ENCODE data around the gene XIST.
"Not testable (repeated sequence)": the region's sequence is repeated elsewhere in the genome, so short reads cannot be mapped to it uniquely, and the experiment has no call there.

DNA sequence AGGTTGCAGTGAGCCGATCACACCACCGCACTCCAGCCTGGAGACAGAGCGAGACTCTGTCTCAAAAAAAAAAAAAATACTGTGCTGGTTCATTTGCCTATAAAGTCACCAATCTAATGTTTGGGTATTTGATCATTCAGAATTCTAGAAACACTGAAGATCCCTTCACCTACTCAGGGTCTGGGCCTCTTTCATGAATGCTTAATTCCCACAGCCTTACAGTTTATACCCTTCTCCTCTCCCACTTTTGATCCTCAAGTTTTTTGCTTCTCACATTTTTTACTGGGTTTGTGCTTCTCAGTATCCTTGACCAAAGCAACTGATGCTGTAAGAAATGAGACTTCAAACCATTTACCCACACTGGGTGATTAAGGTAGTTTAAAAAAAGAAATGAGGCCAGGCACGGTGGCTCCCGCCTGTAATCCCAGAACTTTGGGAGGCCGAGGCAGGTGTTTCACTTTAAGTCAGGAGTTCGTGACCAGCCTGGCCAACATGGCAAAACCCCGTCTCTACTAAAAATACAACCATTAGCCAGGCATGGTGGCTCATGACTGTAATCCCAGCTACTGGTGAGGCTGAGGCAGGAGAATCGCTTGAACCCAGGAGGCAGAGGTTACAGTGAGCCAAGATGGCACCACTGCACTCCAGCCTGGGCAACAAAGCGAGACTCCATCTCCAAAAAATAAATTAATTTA is 32.5 kb downstream of the XIST start:
- not testable (repeated sequence) for TF ChIP-seq EZH2 (IDR thresholded peaks at IDR 0.05; ENCODE audit: low read length, missing control alignments)
- TF ChIP-seq, protein P1, sequence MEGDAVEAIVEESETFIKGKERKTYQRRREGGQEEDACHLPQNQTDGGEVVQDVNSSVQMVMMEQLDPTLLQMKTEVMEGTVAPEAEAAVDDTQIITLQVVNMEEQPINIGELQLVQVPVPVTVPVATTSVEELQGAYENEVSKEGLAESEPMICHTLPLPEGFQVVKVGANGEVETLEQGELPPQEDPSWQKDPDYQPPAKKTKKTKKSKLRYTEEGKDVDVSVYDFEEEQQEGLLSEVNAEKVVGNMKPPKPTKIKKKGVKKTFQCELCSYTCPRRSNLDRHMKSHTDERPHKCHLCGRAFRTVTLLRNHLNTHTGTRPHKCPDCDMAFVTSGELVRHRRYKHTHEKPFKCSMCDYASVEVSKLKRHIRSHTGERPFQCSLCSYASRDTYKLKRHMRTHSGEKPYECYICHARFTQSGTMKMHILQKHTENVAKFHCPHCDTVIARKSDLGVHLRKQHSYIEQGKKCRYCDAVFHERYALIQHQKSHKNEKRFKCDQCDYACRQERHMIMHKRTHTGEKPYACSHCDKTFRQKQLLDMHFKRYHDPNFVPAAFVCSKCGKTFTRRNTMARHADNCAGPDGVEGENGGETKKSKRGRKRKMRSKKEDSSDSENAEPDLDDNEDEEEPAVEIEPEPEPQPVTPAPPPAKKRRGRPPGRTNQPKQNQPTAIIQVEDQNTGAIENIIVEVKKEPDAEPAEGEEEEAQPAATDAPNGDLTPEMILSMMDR (conservative IDR thresholded peaks at IDR 0.05 in 1 of 2, IDR thresholded peaks at IDR 0.05 in 1 of 2; ENCODE audit: low read depth in 1 of 2, low read length in 2 of 2), result not testable (repeated sequence)
